AG08395 (cell line): Measurements from ENCODE around the gene C1orf52.

Source experiments
- DNase-seq: peaks from one replicate; pipeline ENCODE4 v3.0.0; 2012; ENCODE audit warnings: mixed read lengths, low spot score

The C1orf52 gene

DNA sequence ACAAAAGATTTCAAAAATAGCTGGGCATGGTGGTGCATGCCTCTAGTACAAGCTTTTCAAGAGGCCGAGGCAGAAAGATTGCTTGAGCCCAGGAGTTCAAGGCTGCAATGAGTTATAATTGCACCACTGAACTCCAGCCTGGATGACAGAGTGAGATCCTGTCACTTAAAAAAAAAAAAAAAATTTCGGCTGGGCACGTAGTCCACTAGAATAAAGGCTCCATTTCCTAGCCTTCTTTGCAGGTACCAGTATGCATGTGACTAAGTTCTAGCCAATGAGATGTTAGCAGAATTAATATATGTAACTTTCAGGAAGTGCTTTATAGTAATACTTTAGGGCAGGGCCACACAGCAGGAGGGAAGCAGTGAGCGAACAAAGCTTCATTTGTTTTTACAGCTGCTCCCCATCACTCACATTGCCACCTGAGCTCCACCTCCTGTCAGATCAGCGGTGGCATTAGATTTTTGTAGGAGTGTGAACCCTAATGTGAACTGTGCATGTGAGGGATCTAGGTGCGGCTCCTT, 29.8 kb downstream of the C1orf52 start:
- no peak for DNase-seq

DNA sequence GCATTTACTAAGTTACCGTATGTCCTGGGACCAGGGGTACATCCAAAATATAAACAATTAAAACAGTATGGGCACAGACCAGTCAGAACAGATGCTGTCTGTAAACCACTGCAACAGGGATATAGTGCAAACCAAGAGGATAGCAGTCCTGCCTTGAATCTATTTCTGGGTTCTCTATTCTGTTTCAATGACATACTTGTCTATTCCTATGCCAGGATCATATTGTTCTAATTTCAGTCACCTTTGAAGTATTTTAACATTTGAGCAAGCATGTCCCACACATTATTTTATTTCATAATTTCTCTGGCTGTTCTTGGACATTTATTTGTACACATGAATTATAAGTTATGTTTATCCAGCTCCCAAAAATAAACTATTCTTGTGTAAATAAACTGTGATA, 30.5 kb downstream of the C1orf52 start:
- DNase-seq: no peak

DNA sequence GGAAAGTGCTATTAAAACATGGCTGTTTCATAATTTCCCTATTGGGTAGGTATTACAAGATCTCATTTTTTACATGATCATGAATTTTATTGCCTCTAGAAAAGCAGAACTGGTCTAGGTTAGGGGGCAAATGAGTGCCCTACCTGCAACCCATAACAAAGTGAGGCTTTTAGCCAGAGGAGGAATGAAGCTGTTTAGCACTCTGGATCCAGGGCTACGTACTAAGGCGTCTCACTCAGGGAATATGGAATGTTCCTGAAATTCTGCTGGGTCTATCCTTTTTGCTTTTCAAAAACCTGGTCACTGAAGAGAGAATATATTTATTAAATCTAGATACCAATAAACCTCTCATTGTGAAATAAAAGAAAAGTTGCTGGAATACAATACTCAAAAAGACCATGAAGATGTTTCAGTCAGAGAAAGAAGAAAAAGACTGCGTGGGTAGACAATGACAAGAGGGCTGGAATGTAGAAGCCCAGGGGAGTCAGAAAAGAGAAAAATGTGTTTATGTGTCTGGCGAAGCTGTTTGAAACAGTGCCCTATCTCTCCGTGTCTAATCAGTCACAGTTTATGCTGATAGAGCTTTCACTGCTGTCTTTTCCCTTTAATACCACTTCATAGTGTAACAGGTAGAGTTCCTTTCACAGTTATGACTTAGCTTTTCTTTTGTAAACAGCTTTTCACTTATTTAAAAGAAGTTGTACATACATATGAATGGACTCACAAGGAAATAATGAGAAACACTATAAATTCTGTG, 33.7 kb downstream of the C1orf52 start:
- DNase-seq: no peak

DNA sequence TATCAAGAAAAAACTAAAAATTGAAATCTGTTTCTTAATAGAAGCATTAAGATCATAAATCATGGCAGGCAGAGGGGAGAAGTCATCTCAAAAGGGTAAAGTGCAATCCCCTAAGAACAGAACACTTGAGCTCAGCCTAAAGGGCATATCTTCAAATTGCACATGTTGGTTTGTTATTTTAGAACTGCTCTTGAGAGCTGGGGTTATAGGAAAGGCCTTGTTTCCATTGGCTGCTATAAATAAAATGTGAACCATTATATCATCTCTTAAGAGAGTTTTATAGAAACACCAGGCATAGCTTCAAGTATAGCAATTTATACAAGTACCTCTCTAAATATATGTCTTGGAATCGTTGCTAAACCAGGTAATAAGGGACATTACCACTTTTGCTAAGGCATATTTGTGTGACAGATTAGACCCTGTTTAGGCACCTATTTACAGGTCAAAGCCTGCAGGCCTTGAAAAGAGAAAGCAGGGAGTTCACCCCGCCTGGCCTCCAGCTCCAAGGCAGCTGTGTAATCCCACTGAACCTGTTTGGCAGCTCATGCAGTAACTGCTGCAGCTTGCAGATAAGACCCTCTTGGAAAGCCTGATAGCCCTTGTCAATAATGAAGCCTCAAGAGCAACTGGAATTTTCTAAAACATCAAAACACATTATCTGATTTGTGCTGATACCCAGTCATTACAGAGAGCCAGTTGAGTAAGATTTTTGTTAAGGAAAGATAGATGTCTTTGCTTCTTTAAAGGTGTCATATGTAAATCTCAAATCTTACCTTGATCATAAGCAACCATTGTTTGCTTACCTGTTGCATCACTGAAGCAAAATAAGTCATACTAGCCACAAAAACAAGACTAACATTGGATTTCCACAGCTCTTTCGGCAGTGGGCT, 34.5 kb downstream of the C1orf52 start:
- no peak for DNase-seq

DNA sequence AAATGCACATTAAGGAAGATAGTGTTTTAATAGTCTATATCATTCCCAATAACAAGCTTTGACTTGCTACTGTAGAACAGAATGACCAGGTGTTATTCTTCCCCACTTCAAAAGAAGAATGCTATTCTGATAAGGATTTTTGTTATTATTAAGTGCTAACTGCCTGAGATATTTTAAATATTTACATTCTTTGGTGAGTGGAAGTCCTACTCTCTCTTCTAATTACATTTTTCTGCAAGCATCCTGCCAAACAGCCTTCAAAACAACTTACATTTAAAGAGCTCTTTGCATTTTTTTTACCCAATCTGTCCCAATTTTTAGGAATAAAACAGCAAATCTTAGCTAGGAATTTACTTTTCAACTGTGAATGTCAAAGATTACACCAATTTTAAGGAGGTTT, 35.2 kb downstream of the C1orf52 start:
- DNase-seq: no peak

DNA sequence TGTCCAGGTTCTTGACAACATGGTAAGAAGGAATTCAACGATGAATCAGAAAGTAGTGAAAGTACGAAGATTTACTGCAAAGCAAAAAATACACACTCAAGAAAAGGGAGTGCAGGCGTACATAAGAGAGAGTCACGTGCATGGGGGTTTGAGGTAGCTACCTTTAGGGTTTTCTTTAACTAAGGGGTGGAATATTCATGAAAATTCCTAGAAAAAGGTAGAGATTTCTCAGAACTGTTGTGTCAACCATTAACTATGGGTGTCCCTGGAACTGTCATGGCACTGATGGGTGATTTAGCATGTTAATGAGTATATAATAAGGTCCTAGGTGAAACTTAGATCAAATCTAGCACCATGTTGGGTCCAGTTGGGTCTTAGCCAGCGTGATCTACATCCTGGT, 36.1 kb downstream of the C1orf52 start:
- no peak for DNase-seq

DNA sequence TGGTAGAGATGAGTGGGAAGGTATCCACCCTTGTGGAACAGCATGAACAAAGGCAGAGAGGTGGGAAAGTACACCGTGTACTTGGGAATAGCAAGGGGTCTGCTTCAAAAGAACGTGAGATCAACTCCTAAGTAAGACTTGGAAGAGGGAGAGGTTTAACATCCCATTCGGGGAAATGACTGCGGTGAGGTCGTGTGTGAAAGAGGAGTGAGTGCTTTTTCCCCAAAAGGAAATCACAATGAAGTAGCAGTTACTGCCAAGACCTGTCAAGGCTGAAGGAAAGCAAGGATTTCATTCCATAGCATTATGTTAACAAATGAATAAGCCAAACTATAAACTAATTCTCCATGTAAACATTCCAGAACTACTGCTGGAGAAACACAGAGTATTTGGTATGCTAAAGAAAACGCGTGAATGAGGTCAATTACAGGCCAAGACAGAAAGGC, 38.7 kb downstream of the C1orf52 start:
- DNase-seq: no peak

DNA sequence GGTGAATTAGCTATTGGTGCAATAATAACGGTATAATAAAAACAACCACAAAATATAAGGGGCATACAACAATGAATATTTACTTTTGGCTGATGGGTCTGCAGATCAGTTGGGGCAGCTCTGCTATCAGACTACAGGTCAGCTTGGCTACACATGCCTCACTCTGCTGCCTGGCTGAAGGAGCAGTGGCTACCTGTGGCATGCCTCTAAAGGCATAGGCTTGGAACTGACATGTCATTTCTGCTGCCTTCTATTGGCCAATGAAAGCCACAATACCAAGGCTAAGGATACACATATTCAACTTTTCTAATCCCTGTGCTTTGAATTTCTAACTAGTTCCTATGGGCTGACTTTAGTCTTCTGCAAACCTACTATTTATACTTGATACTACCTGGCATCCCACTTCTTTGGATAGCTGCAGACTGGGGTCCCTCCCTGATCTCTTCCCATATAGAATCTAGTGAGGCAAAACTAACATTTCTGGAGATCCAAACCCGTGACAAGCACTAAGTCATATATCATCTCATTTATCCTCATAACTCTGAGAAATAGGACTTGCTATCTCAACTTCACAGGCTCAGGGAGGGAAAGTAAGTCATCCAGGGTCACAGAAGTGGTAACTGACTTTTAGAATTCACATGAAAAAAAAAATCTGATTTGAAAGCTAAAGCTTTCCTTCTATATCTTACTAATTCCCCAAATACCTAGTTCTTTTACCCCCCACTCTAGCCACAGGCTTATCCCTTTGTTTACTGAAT, 39.4 kb downstream of the C1orf52 start:
- DNase-seq: no peak

DNA sequence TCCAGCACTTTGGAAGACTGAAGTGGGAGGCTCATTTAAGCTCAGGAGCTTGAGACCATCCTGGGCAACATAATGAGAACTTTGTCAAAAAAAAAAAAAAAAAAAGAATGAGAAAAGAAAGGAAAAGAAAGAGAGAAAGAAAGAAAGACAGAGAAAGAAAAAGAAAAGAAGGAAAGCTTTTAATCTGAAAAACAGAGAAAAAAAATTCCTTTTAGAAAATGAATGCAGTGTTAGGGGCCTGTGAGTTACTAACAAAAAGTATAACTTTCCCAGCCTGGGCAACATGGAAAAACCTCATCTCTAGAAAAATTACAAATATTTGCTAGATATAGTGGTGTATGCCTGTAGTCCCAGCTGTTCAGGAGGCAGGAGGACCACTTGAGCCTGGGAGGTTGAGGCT, 42.8 kb downstream of the C1orf52 start:
- DNase-seq: no peak

DNA sequence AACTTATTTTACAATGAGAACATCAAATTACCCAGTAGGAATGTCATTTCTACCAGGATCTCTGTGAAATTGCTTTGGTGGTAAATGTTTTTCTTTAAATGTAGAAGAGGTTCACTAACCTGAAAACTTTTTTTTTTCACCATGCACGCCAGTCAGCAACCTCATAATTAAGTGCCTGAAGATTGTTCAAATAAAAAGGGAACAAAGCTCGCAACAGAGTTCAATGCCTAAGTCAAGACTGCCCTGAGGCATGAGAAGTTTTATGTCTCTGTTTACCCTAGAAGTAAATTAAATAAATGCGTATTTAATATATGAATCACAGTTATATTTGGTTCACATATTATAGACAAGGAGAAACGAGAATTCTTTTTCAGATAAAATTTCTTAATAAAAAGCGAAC, 44.8 kb downstream of the C1orf52 start:
- no peak for DNase-seq

DNA sequence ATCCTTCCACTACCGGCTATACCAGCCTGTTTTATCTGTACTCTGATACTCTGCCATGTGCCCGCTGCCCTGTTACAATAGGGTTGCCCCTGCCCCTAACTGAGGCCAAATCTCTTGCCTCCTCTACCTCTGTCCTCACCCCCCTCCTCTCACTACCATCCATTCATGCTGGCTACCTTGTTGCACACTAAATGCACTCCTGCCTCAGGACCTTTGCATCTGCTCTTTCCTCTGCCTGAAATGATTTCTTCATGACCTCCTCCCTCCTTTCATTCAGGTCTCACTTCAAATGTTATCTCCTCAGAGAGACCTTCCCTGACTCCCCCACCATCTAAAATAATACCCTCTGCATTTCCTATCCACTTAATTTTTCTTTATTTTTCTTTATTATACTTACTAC, 51.0 kb downstream of the C1orf52 start:
- no peak for DNase-seq

DNA sequence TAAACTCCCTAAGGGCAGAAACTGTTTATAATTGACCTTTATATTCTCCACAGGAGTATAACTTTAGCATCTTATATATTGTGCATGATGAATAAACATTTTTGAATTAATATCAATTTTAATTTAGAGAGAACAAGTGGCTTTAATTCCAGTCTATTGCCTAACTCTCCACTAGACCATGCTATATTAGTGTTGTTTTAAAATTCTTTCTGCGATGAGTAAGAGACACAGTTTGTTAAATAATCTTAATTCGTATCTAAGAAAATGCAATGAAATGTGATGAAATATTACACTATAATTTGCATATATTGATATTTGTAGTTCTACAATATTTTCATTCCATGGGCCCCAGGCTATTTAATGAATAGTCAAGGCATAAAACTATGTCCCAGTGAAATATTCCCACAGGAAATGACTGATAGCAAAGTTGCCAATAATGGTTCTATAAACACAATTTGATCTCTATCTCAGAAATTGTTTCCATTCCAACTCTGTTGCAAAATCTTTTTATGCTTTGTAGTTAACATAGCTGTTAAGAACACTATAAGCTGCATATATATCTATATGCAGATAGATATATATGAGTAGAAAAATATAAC, 55.8 kb downstream of the C1orf52 start:
- no peak for DNase-seq

DNA sequence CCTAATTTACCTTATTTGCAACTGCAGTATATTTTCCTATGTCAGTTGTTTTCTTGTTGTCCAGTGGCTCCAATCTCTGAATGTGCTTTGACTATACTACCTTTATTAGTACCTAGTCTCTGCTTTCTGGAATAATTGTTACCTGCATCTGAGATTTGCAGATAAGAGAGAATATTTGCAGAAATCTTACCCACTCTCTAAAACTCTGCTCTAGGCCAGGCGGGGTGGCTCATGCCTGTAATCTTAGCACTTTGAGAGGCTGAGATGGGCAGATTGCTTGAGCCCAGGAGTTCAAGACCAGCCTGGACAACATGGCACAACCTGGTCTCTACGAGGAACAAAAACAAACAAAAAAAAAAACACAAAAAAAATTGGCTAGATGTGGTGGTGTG, 56.6 kb downstream of the C1orf52 start:
- DNase-seq: no peak

DNA sequence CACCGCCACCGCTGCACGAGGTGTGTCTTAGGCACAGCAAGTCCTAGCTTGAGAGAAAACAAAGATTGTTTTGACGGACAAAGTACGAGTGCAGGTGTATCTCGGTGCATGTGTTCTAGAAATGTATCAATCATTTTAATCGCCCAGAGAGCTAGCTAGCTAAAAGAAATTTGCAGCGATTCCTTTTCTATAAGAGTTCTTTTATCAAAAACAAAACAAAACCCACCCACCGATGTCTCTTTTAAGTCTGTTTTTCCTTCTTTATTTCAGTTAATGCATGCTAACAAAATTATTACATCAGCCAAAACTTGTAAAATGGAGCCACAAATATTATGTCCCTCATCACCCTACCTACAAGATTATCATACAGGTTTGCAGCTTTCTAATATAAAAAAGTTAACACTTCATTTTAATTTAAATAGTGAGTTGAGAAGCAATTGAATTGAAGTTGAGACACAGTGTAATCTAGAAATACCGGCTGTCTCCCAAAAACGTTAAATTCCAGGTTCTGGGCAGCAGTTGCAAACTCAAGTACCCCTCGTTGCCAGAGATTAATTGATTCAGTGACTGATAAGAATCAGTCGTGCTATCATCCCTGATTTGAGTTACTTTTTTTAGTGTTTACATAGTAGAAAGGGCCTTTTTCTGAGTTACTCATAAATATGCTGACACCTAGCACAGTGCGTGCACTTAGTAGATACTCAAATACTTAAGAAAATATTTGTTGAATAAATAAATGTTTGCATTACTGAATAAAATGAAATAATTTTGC, 57.2 kb downstream of the C1orf52 start:
- no peak for DNase-seq

DNA sequence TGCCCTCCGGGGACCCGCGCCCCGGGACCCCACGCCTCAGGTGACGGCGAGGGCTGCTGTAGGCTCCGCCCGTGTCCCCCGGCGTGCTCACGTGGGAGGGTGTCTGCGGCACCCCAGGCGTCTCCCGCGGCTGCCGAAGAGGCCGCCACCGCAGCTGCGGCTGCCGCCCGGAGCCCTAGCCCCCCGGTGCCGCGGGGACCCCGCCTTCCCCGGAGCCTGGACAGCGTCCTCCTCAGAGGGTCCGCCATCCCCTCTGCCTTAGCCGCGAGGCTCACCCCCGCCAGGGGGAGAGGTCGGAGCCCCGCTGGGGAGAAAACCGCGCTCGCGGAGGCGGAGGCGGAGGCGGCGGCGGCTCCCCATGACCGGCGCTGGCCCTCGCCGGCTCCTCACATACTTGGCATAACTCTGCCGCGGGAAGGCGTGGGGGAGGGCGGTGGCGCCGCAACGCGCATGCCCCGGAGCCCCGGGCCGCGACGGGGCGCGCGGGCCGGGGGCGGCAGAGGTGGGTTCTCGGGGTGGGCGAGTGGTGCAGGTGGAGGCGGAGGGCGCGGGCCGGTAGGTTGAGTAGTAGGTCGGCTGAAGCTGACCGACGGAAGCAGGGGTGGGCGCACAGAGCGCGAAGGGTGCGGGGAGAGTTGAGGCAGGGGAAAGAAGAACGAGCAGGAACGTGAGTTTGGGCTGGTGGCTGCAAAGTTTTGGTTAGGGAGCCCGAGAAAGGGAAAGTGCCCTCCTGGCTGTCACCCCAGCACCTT, 57.9 kb downstream of the C1orf52 start:
- peak; percentile 88 for DNase-seq

DNA sequence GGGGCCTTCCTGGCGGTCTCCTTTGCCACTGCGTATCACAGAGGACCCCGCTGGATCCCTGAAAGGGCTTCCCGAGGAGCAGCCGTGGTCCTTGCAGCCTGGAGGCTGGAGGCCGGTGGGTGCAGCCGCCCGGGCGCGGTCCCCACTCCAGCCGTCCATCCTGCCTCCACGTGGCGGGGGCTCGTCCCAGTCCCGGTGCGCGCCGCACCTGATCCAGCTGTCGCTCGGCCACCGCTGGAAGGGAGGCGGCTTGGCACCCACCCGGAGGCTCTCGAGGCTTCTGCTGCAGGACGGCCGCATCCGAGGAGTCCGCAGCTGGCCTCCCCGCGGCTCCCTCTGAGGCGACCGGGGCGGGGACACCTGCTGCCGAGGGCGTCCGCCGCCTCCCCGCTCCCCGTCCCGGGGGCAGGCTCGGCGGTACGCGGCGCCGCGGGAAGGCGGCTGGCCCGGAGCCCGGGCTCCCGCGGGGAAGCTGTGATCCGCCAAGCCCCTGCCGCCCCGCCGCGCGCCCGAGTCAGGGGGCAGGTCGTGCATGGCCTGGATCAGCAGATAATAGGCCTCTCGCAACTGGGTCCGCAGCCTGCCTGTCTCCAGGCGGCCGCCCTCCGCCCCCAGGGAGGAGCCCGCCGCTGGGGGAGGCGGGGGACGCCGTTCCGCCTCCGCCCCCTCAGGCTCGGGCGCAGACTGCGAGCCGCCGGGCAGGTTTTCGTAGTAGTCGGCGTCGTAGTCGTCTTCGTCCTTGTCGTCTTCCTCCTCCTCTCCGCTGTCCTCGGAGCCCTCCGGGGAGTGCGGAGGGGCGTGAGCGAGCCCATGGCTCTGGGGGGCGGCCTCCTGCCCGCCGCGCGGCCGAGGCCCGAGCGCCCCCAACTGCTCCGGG, 58.8 kb downstream of the C1orf52 start, which contains the start of gene SYDE2:
Gene SYDE2 (minus strand): TSS at position 554 of the 877 bp plus-strand sequence. CDS start 20 bp downstream, at position 534.
- DNase-seq: peak; percentile 80
